NCI-H2196 treated with DMSO at 0.1 percent for 48 hours (cell line): ENCODE results near the gene CUL9.

ENCODE experiments used
- DNase-seq: peaks from one replicate; lab custom pipeline; 2025; ENCODE audit not compliant: unreplicated experiment; lab: John Stamatoyannopoulos, UW

The CUL9 gene

DNA sequence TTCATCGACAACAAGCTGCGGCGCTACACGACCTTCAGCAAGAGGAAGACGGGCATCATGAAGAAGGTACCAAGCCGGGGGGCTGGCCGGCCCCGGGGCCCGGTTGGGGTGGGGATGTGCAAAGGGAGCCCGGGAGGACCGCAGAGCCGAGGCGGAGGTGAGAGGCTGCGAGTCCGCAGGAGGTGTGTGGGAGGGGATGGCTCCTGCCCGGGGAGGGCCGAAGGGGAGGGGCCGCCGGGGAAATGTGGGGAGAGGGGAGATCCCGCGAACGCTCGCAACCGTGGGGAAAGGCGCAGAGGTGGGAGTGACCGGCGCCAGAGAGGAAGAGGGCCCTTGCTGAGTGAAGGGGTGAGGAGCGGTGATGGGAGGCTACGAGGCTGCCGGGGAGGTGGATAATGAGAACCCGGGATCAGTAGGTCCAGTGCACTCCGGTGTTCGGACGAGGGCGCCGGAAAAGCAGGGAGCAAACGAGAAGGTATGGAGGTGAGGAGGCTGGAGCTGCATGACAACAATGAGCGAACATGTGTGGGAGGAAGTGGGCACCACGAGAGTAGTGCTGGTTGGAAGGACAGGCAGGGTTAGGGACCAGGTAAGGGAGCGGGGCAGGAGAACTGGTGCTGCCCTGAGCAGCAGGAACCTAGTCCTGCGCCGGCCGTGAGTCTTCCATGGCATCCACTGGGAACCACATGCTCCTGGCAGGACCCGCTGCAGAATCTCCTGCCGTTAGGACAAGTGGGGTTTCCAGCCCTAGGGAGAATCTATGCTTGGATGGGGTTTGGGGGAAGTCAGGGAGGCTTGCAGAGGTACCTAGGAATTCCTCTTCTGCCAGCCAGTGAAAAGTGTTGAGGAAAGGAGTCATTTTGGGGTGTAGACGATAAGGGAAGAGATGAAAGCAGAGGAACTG is 9.6 kb upstream of the CUL9 start:
- no peak for DNase-seq

GRCh38 chr6:43173591-43174262 is 8.3 kb upstream of the CUL9 start:
- no peak for DNase-seq

- peak; percentile 98 for DNase-seq
Observed at GRCh38 chr6:43174263-43175112, 7.5 kb upstream of the CUL9 start.

GRCh38 chr6:43175676-43176422 is 6.1 kb upstream of the CUL9 start:
- DNase-seq, result no peak

DNA sequence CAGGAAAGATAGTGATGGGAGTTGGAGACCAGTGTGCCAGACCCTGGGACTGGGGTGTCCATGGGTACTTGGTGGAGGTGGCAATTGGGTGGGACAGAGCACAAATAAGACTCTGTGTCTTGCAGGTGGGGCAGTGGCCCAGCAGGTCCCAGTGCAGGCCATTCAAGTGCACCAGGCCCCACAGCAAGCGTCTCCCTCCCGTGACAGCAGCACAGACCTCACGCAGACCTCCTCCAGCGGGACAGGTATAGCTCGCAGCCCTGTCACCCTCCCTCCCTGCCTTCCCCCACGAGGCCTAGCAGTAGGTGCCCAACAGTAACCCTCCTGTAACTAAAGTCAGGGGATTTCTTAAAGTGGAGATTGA is 5.6 kb upstream of the CUL9 start:
- no peak for DNase-seq

GRCh38 chr6:43178150-43178549 is 3.8 kb upstream of the CUL9 start:
- DNase-seq, result no peak

GRCh38 chr6:43178951-43179830 is 2.8 kb upstream of the CUL9 start:
- no peak for DNase-seq

DNA sequence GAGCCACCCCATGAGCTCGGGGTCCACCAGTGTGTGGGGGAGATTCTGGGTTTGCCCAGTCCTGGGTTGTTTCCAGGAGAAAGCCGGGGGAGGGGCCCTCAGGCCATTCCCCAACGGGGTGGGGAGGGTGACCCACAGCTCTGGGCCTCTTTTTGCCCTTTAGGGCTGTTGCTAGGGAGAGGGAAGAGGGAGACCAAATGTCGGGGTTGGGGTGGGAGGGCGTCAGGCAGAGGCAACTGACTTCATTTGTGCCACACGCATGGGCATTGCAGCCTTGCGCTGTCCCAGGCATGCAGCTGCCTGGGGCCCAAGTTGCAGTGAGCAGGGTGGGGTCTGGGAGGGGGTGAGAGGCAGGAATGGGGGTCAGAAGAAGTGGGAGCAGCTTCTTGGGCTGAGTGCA is 1.9 kb upstream of the CUL9 start:
- DNase-seq, result no peak

DNA sequence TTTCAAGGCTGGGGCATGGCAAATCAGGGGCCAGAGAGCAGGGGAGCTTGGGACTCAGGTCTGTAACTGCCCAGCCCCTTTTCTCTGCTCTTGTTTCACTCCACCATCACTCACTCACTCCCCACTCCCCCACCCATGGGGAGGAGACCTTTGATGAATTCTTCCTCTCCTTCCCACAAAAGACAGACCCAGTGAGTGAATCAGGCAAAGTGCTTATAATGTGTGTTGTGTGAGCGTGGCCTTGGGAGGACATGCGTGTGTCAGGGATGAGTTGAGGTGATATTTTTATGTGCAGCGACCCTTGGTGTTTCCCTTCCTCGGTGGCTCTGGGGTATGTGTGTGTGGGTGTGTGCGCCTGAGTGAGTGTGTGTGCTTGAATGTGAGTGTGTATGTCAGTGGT is 1.0 kb upstream of the CUL9 start:
- no peak for DNase-seq

- DNase-seq, result no peak
Observed at GRCh38 chr6:43181621-43181941, 415 bp upstream of the CUL9 start.

- no peak for DNase-seq
Observed at GRCh38 chr6:43183441-43183840, 1.4 kb downstream of the CUL9 start.

- DNase-seq, result no peak
Observed at GRCh38 chr6:43184268-43184985, 2.4 kb downstream of the CUL9 start.

DNA sequence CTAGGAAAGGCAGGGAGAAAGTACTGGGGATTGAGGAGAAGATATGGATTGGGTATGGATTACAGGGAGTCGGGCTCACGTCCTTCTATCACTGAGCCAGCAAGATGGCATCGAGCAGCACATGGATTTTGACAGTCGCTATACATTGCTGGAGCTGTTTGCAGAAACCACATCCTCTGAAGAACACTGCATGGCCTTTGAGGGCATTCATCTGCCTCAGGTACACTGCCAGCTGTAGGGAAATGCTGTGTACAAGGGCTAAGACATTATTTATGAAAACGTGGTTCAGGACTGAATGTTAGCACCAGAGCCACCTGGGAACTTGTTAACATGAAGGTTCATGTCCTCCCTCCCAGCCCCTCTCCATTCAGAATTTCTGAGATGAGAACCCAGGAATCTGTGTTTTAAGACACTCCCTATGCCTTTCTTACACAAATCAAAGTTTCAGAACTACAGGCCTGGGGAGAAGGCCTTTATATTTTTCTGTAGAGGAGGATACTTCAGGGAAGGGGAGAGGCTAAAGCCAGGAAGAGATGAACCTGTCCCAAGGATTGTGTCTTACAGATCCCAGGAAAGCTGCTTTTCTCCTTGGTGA is 3.5 kb downstream of the CUL9 start:
- no peak for DNase-seq

- no peak for DNase-seq
Observed at GRCh38 chr6:43186019-43186418, 4.0 kb downstream of the CUL9 start.

DNA sequence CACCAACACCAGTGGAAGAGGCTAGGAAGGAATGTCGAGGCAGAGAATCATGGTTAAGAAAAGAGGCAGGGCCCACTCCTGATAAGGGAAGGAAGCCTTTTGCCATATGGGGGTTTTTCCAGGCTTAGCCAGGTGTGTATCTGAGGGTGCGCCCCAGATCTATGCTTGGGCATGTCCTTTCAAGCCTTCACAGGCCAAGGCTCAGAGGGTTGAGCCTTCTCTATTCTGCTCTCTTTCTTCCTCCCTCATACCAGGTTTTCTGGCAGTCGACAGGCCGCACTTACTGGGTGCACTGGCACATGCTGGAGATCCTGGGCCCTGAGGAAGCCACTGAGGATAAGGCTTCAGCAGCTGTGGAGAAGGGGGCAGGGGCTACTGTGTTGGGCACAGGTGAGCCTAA is 4.7 kb downstream of the CUL9 start:
- DNase-seq, result no peak

GRCh38 chr6:43187821-43188220 is 5.8 kb downstream of the CUL9 start:
- no peak for DNase-seq

- DNase-seq, result no peak
Observed at GRCh38 chr6:43188426-43188825, 6.4 kb downstream of the CUL9 start.

GRCh38 chr6:43189776-43190304 is 7.8 kb downstream of the CUL9 start:
- no peak for DNase-seq

GRCh38 chr6:43192911-43193310 is 10.9 kb downstream of the CUL9 start:
- no peak for DNase-seq
